ENCODE data around the gene PDXK. TPM values are rescaled to one million over a fixed set of nuclear protein-coding genes. Genes with fewer than 3 reads are reported as not detected.

The PDXK gene
- total and polyA plus RNA-seq, 2 donors (not counting 3 experiments of a cell fraction or from before 2014, with no cell fraction given) = 44.2 to 59.1 TPM

- Histone ChIP-seq H3K36me3 (ENCODE audit: control insufficient read depth in 2 of 2, extremely low read depth in 1 of 2, insufficient read depth in 2 of 2, low read length in 2 of 2) (peaks cover 31 to 54% of the 10 kb centered on the region in 2 experiments), H4K20me1 (replicated peaks; ENCODE audit: control insufficient read depth, extremely low read depth, insufficient read depth, low read length) (no peaks in the 10 kb centered on the region), H2AFZ (ENCODE audit: low read depth, low read length) (no peak overlapping the region), H3K27me3 (ENCODE audit: control insufficient read depth in 2 of 2, insufficient read depth in 2 of 2, low read length in 2 of 2) (no peaks in the 10 kb centered on the region), H3K4me3 (replicated peaks in 1 of 3; ENCODE audit: insufficient read depth in 1 of 3, low read depth in 1 of 3, low read length in 3 of 3) (no peak overlapping the region), H3K9ac (replicated peaks; ENCODE audit: extremely low read depth, insufficient read depth, low read length) (no peak overlapping the region), H3K27ac (ENCODE audit: insufficient read depth, low read depth, low read length) (no peak overlapping the region), H3K4me1 (ENCODE audit: control insufficient read depth, extremely low read depth, insufficient read depth, low read length) (peaks cover 4% of the 10 kb centered on the region), H3K79me2 (ENCODE audit: control insufficient read depth, insufficient read depth, low read length) (no peaks in the 10 kb centered on the region), H3K9me1 (replicated peaks; ENCODE audit: control insufficient read depth, extremely low read depth, insufficient read depth, low read length) (no peaks in the 10 kb centered on the region), H3K4me2 (ENCODE audit: insufficient read depth, low read length) (no peak overlapping the region), H3K9me3 (replicated peaks; ENCODE audit: control insufficient read depth, insufficient read depth, low read length) (no peaks in the 10 kb centered on the region)
- dilution Hi-C loops (cut with MboI; ENCODE audit: extremely low pct_ligation_motif_present, low sequenced_read_pairs) = no loop called here
- TF ChIP-seq GATA2 (IDR thresholded peaks at IDR 0.05; ENCODE audit: insufficient read depth, insufficient read length, low read depth, low read length) = no peak
- no peak for TF ChIP-seq MAX (IDR thresholded peaks at IDR 0.05; ENCODE audit: insufficient read depth, insufficient read length)
- TF ChIP-seq EZH2 (IDR thresholded peaks at IDR 0.05; ENCODE audit: borderline replicate concordance, low read depth, low read length, severe bottlenecking) = no peak
- TF ChIP-seq MYC (IDR thresholded peaks at IDR 0.05; ENCODE audit: low read depth, low read length) = no peak
- no peak for TF ChIP-seq POLR2AphosphoS5 (IDR thresholded peaks at IDR 0.05; ENCODE audit: insufficient read depth, low read depth, low read length)
- no peak for TF ChIP-seq POLR2A (IDR thresholded peaks at IDR 0.05; ENCODE audit: low read depth, low read length)
- no peak for TF ChIP-seq FOS (IDR thresholded peaks at IDR 0.05; ENCODE audit: borderline replicate concordance, insufficient read depth, low read length)
- no peak for TF ChIP-seq JUN (IDR thresholded peaks at IDR 0.05; ENCODE audit: borderline replicate concordance, insufficient read depth, insufficient read length, low read depth)
- TF ChIP-seq CTCF (IDR thresholded peaks at IDR 0.05; ENCODE audit: extremely low read depth in 1 of 2, insufficient read depth in 1 of 2, low read depth in 1 of 2, low read length in 2 of 2) = no peak
- DNase-seq (ENCODE audit: low read depth, low spot score) (no peak), FAIRE-seq (no peak)
- ChIA-PET POLR2A (no interaction called here), CTCF (no interaction called here)
- intact Hi-C loops (cut with micrococcal nuclease) = no loop called here
- TSS peak; percentile 46 for BruUV-seq (replicated peaks)
Measured at GRCh38 chr21:43687566-43688399, 31.1 kb upstream of the PDXK start.

Measured in endothelial cell of umbilical vein (primary cell).